Adipocyte (in vitro differentiated cells): ENCODE data around the gene CD79A.

ENCODE experiments used
- DNase-seq: peaks from one replicate; pipeline ENCODE4 v3.0.0-alpha.2; 2015; ENCODE audit warnings: low read depth
- H3K27me3 ChIP-seq: replicated peaks from 2 replicates; pipeline ENCODE4 v1.7.0; 2013; ENCODE audit warnings: mild to moderate bottlenecking, low read length, moderate library complexity; ENCODE audit not compliant: control insufficient read depth, insufficient read depth
- H3K36me3 ChIP-seq: 2 replicates; pipeline ENCODE4 v1.7.0; 2013; ENCODE audit warnings: low read length, mild to moderate bottlenecking, moderate library complexity; ENCODE audit not compliant: control insufficient read depth, insufficient read depth, severe bottlenecking
- H3K4me1 ChIP-seq: 2 replicates; pipeline ENCODE4 v1.7.0; 2013; ENCODE audit warnings: mild to moderate bottlenecking, low read length, moderate library complexity; ENCODE audit not compliant: control insufficient read depth, insufficient read depth
- H3K4me3 ChIP-seq: 2 replicates; pipeline ENCODE4 v1.7.0; 2013; ENCODE audit warnings: mild to moderate bottlenecking, low read length, moderate library complexity
- H3K9ac ChIP-seq: 2 replicates; pipeline ENCODE4 v1.7.0; 2013; ENCODE audit warnings: mild to moderate bottlenecking, low read length, moderate library complexity
- H3K9me3 ChIP-seq: 2 replicates; pipeline ENCODE4 v1.7.0; 2013; ENCODE audit warnings: mild to moderate bottlenecking, low read length, moderate library complexity; ENCODE audit not compliant: control insufficient read depth

The CD79A gene

DNA sequence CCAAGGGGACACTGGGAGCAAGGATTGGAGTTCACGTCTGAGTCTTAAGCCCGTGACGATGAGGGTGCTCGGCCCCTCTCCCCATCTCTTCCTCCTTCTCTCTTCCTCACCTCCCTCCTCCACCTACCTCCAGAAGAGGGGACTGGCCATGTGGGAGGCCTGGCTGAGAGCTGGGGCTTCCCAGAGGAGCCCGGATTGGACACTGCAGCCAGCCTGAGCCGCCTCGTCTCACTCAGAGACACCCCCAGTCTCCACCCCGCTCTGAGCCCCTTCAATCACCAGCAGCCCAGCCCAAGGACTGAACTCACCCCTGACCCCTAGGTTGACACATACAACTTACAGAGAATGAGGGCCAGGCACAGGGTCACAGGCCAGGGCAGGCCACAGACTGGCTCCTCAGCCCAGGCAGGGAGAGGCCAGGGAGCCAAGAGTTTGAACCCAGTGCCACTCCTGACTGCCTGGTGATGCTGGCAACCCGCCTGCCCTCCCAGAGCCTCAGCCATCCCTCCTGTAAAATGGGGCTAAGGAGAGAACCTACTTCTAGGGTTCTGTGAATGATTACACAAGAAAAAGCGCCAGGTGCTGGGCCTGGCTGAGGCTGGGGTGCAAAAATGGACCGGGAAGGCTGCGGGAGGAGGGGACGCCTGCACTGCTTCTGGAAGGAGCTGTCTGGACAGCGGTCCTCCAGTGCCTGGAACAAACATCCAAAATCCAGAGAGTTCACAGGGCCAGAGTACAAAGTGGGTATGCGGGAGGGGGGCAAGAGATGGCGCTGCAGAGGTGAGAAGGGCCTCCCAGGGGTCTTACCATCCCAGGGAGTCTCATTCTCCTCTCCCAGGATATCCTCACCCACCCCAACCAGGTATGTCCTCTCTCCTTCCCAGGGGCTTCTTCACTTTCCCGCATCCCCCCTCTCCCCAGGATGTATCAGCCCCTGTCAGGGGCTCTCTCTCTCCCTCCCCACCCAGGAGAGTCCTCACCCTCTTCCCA, 1.1 kb downstream of the CD79A start:
- Histone ChIP-seq H3K9ac (no peak overlapping the region), H3K36me3 (no peaks in the 10 kb centered on the region), H3K9me3 (no peaks in the 10 kb centered on the region), H3K4me3 (no peak overlapping the region), H3K4me1 (peaks cover 4% of the 10 kb centered on the region), H3K27me3 (no peaks in the 10 kb centered on the region)
- no peak for DNase-seq

GRCh38 chr19:41879080-41879479, 2.0 kb downstream of the CD79A start:
- H3K9ac ChIP-seq = no peak overlapping the region
- H3K36me3 ChIP-seq = no peaks in the 10 kb centered on the region
- DNase-seq = no peak
- H3K27me3 ChIP-seq = no peaks in the 10 kb centered on the region
- H3K4me3 ChIP-seq = no peak overlapping the region
- H3K9me3 ChIP-seq = no peaks in the 10 kb centered on the region
- peaks cover 8% of the 10 kb centered on the region for H3K4me1 ChIP-seq

DNA sequence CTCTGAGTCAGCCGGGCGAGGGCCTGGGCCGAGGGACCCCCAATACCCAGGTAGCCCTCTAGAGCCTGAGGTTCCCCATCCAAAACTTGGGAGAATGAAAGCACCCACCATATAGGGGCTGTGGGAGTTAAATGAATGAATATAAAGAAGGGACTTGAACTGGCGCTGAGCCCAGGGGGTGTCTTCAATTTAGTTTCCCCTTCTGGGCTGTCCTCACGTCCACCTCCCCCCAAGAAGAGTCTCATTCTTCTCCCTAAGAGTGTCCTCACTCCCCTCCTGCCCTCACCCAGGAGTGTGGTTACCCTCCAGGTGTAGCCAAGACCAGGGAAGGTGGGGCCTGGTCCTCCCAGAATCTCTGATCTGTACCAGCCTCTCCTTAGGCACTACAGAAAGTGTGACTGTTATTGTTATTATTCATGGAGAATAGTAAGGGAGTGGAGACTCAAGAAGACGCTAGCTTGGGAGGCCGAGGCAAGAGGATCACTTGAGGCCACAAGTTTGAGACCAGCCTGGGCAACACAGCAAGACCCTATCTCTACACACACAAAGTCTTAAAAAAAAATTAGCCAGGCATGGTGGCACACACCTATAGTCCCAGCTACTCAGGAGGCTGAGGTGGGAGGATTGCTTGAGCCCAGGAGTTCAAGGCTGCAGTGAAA, 2.7 kb downstream of the CD79A start:
- Histone ChIP-seq H3K4me3 (no peak overlapping the region), H3K36me3 (no peaks in the 10 kb centered on the region), H3K4me1 (peaks cover 13% of the 10 kb centered on the region), H3K9me3 (no peaks in the 10 kb centered on the region), H3K27me3 (no peaks in the 10 kb centered on the region), H3K9ac (no peak overlapping the region)
- no peak for DNase-seq

DNA sequence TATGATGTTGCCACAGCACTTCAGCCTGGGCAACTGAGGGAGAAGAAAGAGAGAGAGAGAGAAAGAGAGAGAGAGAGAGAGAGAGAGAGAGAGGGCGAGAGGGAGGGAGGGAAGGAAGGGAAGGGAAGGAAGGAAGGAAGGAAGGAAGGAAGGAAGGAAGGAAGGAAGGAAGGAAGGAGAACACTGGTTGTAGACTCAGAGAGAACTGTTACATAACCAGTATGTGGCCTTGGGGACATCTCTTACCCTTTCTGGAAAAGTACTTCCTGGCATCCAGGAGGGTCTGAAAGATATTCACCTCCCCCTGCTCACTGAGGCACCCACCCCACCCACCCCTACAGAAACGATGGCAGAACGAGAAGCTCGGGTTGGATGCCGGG, 3.2 kb downstream of the CD79A start:
- Histone ChIP-seq H3K9me3 (no peaks in the 10 kb centered on the region), H3K4me3 (no peak overlapping the region), H3K4me1 (peaks cover 17% of the 10 kb centered on the region), H3K27me3 (no peaks in the 10 kb centered on the region), H3K9ac (no peak overlapping the region), H3K36me3 (no peaks in the 10 kb centered on the region)
- DNase-seq = no peak

DNA sequence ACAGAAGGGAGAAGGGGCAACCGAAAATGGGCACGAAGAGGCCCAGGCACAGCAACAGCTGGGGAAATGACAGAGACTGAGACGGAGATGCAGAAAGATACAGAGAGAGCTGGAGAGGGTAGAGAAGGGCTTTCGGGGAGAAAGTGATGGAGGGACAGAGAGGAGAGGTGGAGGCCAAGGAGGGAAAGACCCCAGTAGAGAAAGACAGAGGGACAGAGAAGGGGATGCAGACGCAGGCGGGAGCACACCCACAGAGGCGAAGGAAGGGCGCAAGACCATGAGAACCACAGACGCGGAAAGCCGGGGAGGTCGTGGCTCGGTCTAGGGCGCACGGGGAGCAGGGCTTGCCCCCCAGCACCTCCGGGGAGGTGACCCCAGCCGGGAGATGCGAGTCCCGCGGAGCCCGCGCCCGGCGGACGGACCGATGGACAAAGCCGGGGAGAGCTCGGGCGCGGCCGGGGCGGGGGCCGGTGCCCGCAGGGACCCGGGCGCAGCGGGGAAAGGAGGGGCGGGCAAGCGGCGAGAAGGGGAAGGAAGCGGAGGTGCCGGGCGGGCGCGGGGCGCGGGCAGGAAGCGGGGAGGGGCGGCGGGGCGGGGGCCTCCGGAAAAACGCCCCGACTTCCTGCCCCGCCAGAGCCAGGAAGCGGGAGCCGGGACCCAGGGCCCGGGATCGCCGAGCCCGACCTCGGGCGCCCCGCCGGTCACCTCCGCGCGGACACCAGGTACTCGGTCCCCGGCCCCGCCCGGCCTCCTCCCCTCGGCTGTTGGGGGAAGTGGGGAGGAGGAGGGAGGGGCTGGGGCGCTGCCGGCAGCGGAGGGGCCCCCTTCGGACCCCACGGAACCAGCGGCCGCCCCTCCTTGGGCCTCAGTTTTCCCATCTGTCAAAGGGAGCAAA, 5.7 kb downstream of the CD79A start, which contains the start of gene ARHGEF1:
ARHGEF1 (plus strand) TSS at position 617 of the 895 bp plus-strand sequence. CDS start 4,899 bp downstream, outside the sequence.
- Histone ChIP-seq H3K4me1 (peaks cover 17% of the 10 kb centered on the region), H3K9ac (peak within 1 kb of the TSS; percentile 96), H3K36me3 (no peaks in the 10 kb centered on the region), H3K27me3 (no peaks in the 10 kb centered on the region), H3K4me3 (peak within 1 kb of the TSS; percentile 99), H3K9me3 (no peaks in the 10 kb centered on the region)
- DNase-seq = peak; percentile 58

GRCh38 chr19:41883463-41883820, 6.4 kb downstream of the CD79A start:
- Histone ChIP-seq H3K9me3 (no peaks in the 10 kb centered on the region), H3K36me3 (no peaks in the 10 kb centered on the region), H3K27me3 (no peaks in the 10 kb centered on the region), H3K4me3 (peak overlapping the region; percentile 99), H3K9ac (peak overlapping the region; percentile 96), H3K4me1 (peaks cover 17% of the 10 kb centered on the region)
- peak; percentile 18 for DNase-seq

DNA sequence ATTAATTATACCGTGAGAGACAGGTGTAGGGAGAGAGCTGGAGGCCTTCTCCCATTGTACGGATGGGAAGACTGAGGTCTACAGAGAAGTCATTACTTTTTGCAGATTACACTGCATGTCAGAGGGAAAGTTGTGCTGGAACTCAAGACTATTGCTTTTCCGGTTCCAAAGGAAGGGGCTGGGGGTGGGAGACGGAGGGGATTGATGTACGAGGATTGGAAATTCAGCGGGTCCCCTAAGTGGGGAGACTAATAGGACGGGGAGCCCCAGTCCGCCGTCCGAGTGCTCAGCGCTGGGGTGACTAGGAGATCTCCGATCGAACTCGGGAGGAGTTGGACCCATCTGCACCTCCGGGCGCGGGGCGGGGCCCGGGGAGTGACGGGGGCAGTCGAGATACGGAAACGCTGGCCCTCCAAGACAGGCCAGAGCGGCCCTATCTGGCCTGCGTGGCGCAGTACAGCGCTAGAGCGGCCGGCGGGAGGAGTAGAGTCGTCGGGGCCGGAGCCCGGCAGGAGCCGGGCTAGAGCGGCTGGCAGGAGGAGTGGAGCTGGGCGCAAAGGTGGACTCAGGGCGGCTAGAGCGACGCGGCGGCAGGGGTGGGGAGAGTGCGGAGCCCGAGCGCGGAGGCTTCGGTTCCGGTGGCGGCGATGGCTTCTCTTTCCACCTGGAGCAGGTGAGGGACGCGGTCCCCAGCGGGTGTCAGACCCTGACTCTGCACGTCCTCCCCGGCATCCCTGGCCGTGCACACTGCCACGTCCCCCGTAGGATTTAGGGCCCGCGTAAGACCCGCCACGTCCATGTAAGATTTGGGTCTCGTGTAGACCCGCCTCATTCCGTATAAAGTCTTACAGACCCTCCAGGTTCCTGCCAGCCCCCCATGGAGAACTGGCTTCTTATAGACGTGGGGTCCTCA, 7.0 kb downstream of the CD79A start:
- peak; percentile 98 for DNase-seq
- Histone ChIP-seq H3K4me1 (peaks cover 17% of the 10 kb centered on the region), H3K9ac (peak overlapping the region; percentile 96), H3K36me3 (peaks cover 3% of the 10 kb centered on the region), H3K9me3 (no peaks in the 10 kb centered on the region), H3K4me3 (peak overlapping the region; percentile 99), H3K27me3 (no peaks in the 10 kb centered on the region)

- Histone ChIP-seq H3K27me3 (no peaks in the 10 kb centered on the region), H3K9ac (peak overlapping the region; percentile 7)
- DNase-seq = no peak
These were observed 10.0 kb downstream of the CD79A start for GRCh38 chr19:41886761-41887710.

GRCh38 chr19:41887711-41888382, 10.8 kb downstream of the CD79A start:
- Histone ChIP-seq H3K36me3 (peaks cover 30% of the 10 kb centered on the region), H3K4me3 (no peak overlapping the region), H3K27me3 (no peaks in the 10 kb centered on the region), H3K9me3 (no peaks in the 10 kb centered on the region), H3K9ac (no peak overlapping the region), H3K4me1 (peaks cover 13% of the 10 kb centered on the region)
- DNase-seq = no peak

More at GRCh38 chr19:41886761-41887710, 10.0 kb downstream of the CD79A start:
- Histone ChIP-seq H3K9me3 (no peaks in the 10 kb centered on the region), H3K4me3 (no peak overlapping the region), H3K36me3 (peaks cover 21% of the 10 kb centered on the region), H3K4me1 (peaks cover 17% of the 10 kb centered on the region)
